ENCODE measurements around the gene TMEM45B. TPM values are rescaled to one million over a fixed set of nuclear protein-coding genes. Genes with fewer than 3 reads are reported as not detected.
"Not testable (repeated sequence)": the region's sequence is repeated elsewhere in the genome, so short reads cannot be mapped to it uniquely, and the experiment has no call there.

The TMEM45B gene
- total RNA-seq = 0.87 TPM
- long read RNA-seq = 0 reads

GRCh38 chr11:129815596-129816461 lies at the start of gene TMEM45B:
Gene TMEM45B, plus strand, starts transcription at chr11:129815848. Its CDS starts 36,635 bp downstream, at chr11:129852483.
- no peak for DNase-seq (ENCODE audit: low spot score)

GRCh38 chr11:129766898-129767604 lies 48.6 kb upstream of the TMEM45B start:
- no peak for DNase-seq (ENCODE audit: low spot score)

- DNase-seq (ENCODE audit: low spot score) = no peak
Measured at GRCh38 chr11:129767827-129768226, 47.8 kb upstream of the TMEM45B start.

GRCh38 chr11:129768356-129768755 lies 47.3 kb upstream of the TMEM45B start:
- no peak for DNase-seq (ENCODE audit: low spot score)

GRCh38 chr11:129769059-129769458 lies 46.6 kb upstream of the TMEM45B start:
- no peak for DNase-seq (ENCODE audit: low spot score)

- no peak for DNase-seq (ENCODE audit: low spot score)
Measured at GRCh38 chr11:129770993-129771392, 44.7 kb upstream of the TMEM45B start.

GRCh38 chr11:129771456-129771855 lies 44.2 kb upstream of the TMEM45B start:
- DNase-seq (ENCODE audit: low spot score) = not testable (repeated sequence)

- no peak for DNase-seq (ENCODE audit: low spot score)
Measured at GRCh38 chr11:129778877-129779276, 36.8 kb upstream of the TMEM45B start.

- DNase-seq (ENCODE audit: low spot score) = no peak
Measured at GRCh38 chr11:129779342-129779741, 36.3 kb upstream of the TMEM45B start.

GRCh38 chr11:129785383-129786111 lies 30.1 kb upstream of the TMEM45B start:
- no peak for DNase-seq (ENCODE audit: low spot score)

GRCh38 chr11:129786112-129786416 lies 29.6 kb upstream of the TMEM45B start:
- not testable (repeated sequence) for DNase-seq (ENCODE audit: low spot score)

GRCh38 chr11:129787532-129788155 lies 28.0 kb upstream of the TMEM45B start:
- DNase-seq (ENCODE audit: low spot score) = no peak

GRCh38 chr11:129788278-129788677 lies 27.4 kb upstream of the TMEM45B start:
- no peak for DNase-seq (ENCODE audit: low spot score)

- no peak for DNase-seq (ENCODE audit: low spot score)
Measured at GRCh38 chr11:129790106-129790505, 25.5 kb upstream of the TMEM45B start.

- no peak for DNase-seq (ENCODE audit: low spot score)
Measured at GRCh38 chr11:129791515-129791914, 24.1 kb upstream of the TMEM45B start.

GRCh38 chr11:129792663-129793062 lies 23.0 kb upstream of the TMEM45B start:
- DNase-seq (ENCODE audit: low spot score) = no peak

- DNase-seq (ENCODE audit: low spot score) = no peak
Measured at GRCh38 chr11:129795089-129795488, 20.6 kb upstream of the TMEM45B start.

GRCh38 chr11:129798212-129798611 lies 17.4 kb upstream of the TMEM45B start:
- no peak for DNase-seq (ENCODE audit: low spot score)

- DNase-seq (ENCODE audit: low spot score) = not testable (repeated sequence)
Measured at GRCh38 chr11:129800162-129800561, 15.5 kb upstream of the TMEM45B start.

- no peak for DNase-seq (ENCODE audit: low spot score)
Measured at GRCh38 chr11:129800655-129801054, 15.0 kb upstream of the TMEM45B start.

- DNase-seq (ENCODE audit: low spot score) = no peak
Measured at GRCh38 chr11:129803533-129803932, 12.1 kb upstream of the TMEM45B start.

All from mesenteric fat pad (tissue), 1 donor.